Ovary (tissue), 9 donors: Measurements from ENCODE around the gene GDF11. TPM values are rescaled to one million over a fixed set of nuclear protein-coding genes. Genes with fewer than 3 reads are reported as not detected.
A peak's percentile ranks its signal among the peaks of the same experiment; 100 is the strongest.

Source experiments
- DNase-seq, 5 donors: peaks; one replicate each; pipeline ENCODE4 v3.0.0-alpha.2; 2019 to 2020
- H3K27ac ChIP-seq, 2 donors: fragments of 200-600 bp; one replicate each; pipeline versions ENCODE4 v1.5.1 to v1.8.0; 2019 to 2022
- H3K27me3 ChIP-seq: fragments of 200-600 bp; one replicate; pipeline ENCODE4 v1.8.0; 2022
- H3K36me3 ChIP-seq: fragments of 200-600 bp; sonication (generic); one replicate; pipeline ENCODE4 v1.5.1; 2019
- H3K4me1 ChIP-seq: one replicate; pipeline ENCODE4 v1.8.1; 2013; ENCODE audit warnings: mild to moderate bottlenecking, moderate library complexity; ENCODE audit not compliant: insufficient read depth
- H3K4me3 ChIP-seq: fragments of 200-600 bp; sonication (generic); one replicate; pipeline ENCODE4 v1.5.1; 2017
- H3K9me3 ChIP-seq, 2 donors: fragments of 200-600 bp in 1 of 2; sonication (generic) in 1 of 2; one replicate each; pipeline versions ENCODE4 v1.5.1 to v1.8.1; 2013 to 2019; ENCODE audit warnings: mild to moderate bottlenecking in 1 of 2, moderate library complexity in 1 of 2
- CTCF ChIP-seq, 3 donors: fragments of 450-650 bp in 2 of 3; fragments of 200-600 bp in 1 of 3; IDR thresholded peaks; one replicate each; pipeline versions ENCODE4 v1.5.1 to v1.8.0; 2016 to 2022; ENCODE audit warnings: antibody characterized with exemption in 3 of 3, mild to moderate bottlenecking in 1 of 3
- EP300 ChIP-seq: sonication (generic); formaldehyde crosslinking; IDR thresholded peaks from one replicate; pipeline ENCODE4 v1.6.1; 2017; ENCODE audit warnings: antibody characterized with exemption
- POLR2A ChIP-seq: fragments of 450-650 bp; IDR thresholded peaks from one replicate; pipeline ENCODE4 v1.6.1; 2017; ENCODE audit warnings: antibody characterized with exemption, mild to moderate bottlenecking, moderate library complexity
- WGBS, 3 donors: extraction: QIAGEN DNeasy Blood & Tissue Kit in 1 of 3; methylation state at CpG; one replicate each; pipeline versions ENCODE4 v1.1.5 to v1.1.7; 2013 to 2017; 5-methylcytosine and 5-hydroxymethylcytosine counted together
- intact Hi-C, 4 donors: fragments of 100-400 bp; cut with DNase I; formaldehyde crosslinking; loops; one replicate each; pipeline versions ENCODE4 v1.11.0 to v1.15.1; 2022 to 2023
- polyA plus RNA-seq, 2 donors: library from polyadenylated mRNA; stranded (reverse); fragments of 200-250 nt in 1 of 2; fragments of 350-450 nt in 1 of 2; fragmentation: Illumina TruSeq in 1 of 2; extraction: RNeasy Lipid Tissue Mini Kit (QIAGEN cat#74804) in 1 of 2; gene quantifications; one replicate each; pipeline ENCODE4 v1.2.3, GENCODE V29; 2013 to 2014
- total RNA-seq, 7 donors: library from RNA; depleted of rRNA in 2 of 7; stranded (reverse); fragments of >200 nt in 2 of 7; fragmentation: NEBNext Ultra II Directional in 3 of 7; extraction: Animal tissue kit (Norgen Biotek cat#: 25700) in 3 of 7; gene quantifications; one replicate each; pipeline versions ENCODE4 v1.1.0 to v1.2.4, GENCODE V29; 2016 to 2023
- donor health status: DM: no; HTN: no; CAD: no; lungs with moderate emphysema.
- donor health status: DM: no; HTN: no; CAD: no.
- donor health status: Bipolar disorder and iron deficiency.
- donor health status: DM: yes; HTN: yes; CAD: no.
- donor health status: DM: no; HTN: no; CAD: no.
- donor health status: DM: yes; HTN: yes; CAD: no.

Gene GDF11
- total and polyA plus RNA-seq, 9 donors = 2.2 to 27.7 (median 9.8) TPM

DNA sequence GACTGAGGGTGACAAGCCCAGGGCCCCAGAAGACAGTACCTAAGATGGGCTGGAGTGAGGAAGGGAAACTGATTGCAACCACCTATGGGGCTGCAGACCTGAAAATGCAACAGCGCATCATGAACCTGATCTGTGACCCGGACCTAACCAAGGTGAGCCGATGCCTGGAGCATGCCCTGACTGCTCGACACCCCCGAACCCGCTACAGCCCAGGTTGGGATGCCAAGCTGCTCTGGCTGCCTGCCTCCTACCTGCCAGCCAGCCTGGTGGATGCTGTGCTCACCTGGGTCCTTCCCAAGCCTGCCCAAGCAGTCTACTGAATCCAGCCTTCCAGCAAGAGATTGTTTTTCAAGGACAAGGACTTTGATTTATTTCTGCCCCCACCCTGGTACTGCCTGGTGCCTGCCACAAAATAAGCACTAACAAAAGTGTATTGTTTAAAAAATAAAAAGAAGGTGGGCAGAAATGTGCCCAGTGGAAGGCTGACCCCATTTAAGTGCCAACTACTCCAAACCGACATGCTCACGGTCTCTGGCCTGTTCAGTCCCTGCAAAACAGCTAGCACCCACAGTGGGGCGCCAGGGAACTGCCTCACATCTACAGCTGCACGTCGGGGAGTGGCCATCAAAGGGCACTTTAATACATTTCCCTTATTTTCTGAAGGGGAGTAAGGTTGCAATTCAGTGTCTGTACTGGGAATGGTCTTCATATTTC, 18.5 kb upstream of the GDF11 start:
- peaks cover 10% of the 10 kb centered on the region for H3K4me1 ChIP-seq
- H3K27ac ChIP-seq = no peak overlapping the region
- H3K9me3 ChIP-seq = no peaks in the 10 kb centered on the region
- H3K4me3 ChIP-seq = no peak overlapping the region
- TF ChIP-seq CTCF (IDR thresholded peaks at IDR 0.05) = peak; percentile 6 to 31 (median 14)
- TF ChIP-seq EP300 = no peak
- peak in 4 of 5 donors; percentile 44 to 72 (median 57) for DNase-seq
- intact Hi-C loops = no loop called here
- H3K27me3 ChIP-seq = no peaks in the 10 kb centered on the region
- 48 to 57% (median 52%) methylated on average over 11 of the region's 11 CpGs for WGBS, 3 donors
- H3K36me3 ChIP-seq = no peaks in the 10 kb centered on the region

DNA sequence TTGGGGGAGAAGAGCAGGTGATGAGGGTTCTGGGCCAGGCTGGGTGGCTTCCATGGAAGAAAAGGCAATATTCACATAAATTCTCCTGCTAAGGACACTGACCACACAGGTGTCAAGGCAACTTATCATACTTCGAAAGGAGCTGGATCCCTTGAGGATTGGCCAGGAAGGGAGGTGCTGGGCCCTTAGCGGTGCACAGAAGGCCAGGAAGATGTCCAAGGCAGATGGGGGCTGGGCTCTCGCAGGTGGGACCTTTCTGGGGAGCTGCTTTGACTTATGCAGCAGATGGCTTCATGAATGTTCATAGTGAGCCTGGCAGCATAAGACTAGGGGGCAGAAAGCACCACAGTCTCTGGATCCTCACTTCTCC, 18.0 kb upstream of the GDF11 start:
- no peaks in the 10 kb centered on the region for H3K36me3 ChIP-seq
- no peak overlapping the region for H3K4me3 ChIP-seq
- no peak overlapping the region for H3K27ac ChIP-seq
- 38 to 48% (median 39%) methylated on average over 3 of the region's 3 CpGs for WGBS, 3 donors
- peaks cover 10% of the 10 kb centered on the region for H3K4me1 ChIP-seq
- no peaks in the 10 kb centered on the region for H3K27me3 ChIP-seq
- DNase-seq = peak in 2 of 5 donors; percentile 25 to 28
- intact Hi-C loops = loop anchor here in 1 of 4 donors (5.0 kb wide), 1 partner anchor 202 kb away; the partner anchor contains the start of gene PYM1
- TF ChIP-seq CTCF (IDR thresholded peaks at IDR 0.05) (peak in 1 of 3 donors; percentile 8), POLR2A (no peak), EP300 (no peak)
- H3K9me3 ChIP-seq = no peaks in the 10 kb centered on the region

DNA sequence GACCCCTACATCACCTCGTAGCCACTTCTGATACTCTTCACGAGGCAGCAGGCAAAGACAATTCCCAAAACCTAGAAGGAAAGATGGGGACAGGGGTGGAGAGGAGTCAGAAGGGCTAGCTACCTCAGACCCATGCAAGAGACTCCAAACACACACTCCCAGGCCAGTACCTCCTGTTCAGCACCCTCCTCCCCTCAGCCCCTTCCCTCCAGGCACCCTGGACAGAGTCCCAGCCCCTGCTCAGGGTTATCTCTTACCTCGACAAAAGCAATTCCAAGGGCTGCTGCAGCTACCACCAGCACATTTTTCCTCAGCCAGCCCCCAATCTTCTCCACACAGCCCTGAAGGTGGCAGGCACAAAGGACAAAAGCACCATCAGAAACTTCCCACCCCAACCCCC, 17.4 kb upstream of the GDF11 start:
- 23 to 44% (median 35%) methylated on average over 3 of the region's 3 CpGs for WGBS, 3 donors
- H3K4me3 ChIP-seq = no peak overlapping the region
- peaks cover 10% of the 10 kb centered on the region for H3K4me1 ChIP-seq
- TF ChIP-seq CTCF (IDR thresholded peaks at IDR 0.05) = no peak
- no peak for TF ChIP-seq POLR2A
- TF ChIP-seq EP300 = no peak
- H3K36me3 ChIP-seq = no peaks in the 10 kb centered on the region
- no peak overlapping the region for H3K27ac ChIP-seq
- H3K27me3 ChIP-seq = no peaks in the 10 kb centered on the region
- H3K9me3 ChIP-seq = no peaks in the 10 kb centered on the region
- DNase-seq = peak in 1 of 5 donors; percentile 23
- intact Hi-C loops = loop anchor here in 1 of 4 donors (5.0 kb wide), 1 partner anchor 202 kb away; the partner anchor contains the start of gene PYM1

DNA sequence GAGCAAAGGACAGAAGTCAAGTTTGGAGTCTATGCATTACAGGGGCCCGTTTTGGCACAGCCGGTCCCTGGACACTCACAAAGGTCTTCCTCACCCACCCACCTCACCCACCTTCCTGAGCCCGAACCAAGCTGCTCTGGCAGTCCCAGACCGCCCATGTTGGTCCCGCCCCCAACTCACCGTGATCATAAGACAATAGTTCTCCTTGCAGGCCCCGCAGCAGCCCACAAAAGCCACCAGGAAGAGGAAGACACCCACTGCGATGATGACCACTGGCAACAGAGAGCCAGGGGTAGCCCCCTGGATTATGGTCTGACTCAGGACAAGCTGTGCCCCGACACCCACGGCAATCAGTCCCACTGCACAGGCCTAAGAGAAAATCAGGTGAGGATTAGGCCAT, 16.0 kb upstream of the GDF11 start:
- H3K27me3 ChIP-seq = no peaks in the 10 kb centered on the region
- TF ChIP-seq EP300 = no peak
- no peak for TF ChIP-seq POLR2A
- TF ChIP-seq CTCF (IDR thresholded peaks at IDR 0.05) = no peak
- DNase-seq = peak in 1 of 5 donors; percentile 31

More for the DNA sequence above, 16.0 kb upstream of the GDF11 start:
- peak overlapping the region in 1 of 2 donors; percentile 99 for H3K27ac ChIP-seq
- H3K36me3 ChIP-seq = no peaks in the 10 kb centered on the region
- H3K4me3 ChIP-seq = peak overlapping the region; percentile 96
- intact Hi-C loops = loop anchor here in 1 of 4 donors (5.0 kb wide), 1 partner anchor 200 kb away; the partner anchor contains the start of gene PYM1
- H3K4me1 ChIP-seq = peaks cover 12% of the 10 kb centered on the region
- H3K9me3 ChIP-seq = no peaks in the 10 kb centered on the region
- WGBS, 3 donors = 22 to 42% (median 28%) methylated on average over 10 of the region's 10 CpGs
